Gastrocnemius medialis (tissue), 4 donors: ENCODE measurements around the gene CCNF.

Experiments
- POLR2A ChIP-seq, 2 donors: fragments of 450-650 bp; IDR thresholded peaks; one replicate each; pipeline ENCODE4 v1.6.1; 2017; ENCODE audit warnings: antibody characterized with exemption in 2 of 2, mild to moderate bottlenecking in 2 of 2, moderate library complexity in 2 of 2
- TF ChIP-seq, protein P1 (sequence below), 5 experiments: fragments of 450-650 bp in 3 of 5; fragments of 200-600 bp in 2 of 5; sonication (generic) in 2 of 5; IDR thresholded peaks in 4 of 5; conservative IDR thresholded peaks in 1 of 5; 1 replicate in 4 of 5; 2 replicates in 1 of 5; pipeline ENCODE4 v1.5.1; 2016 to 2019; ENCODE audit warnings: antibody characterized with exemption in 5 of 5, mild to moderate bottlenecking in 3 of 5, moderate library complexity in 3 of 5

- TF ChIP-seq, protein P1, sequence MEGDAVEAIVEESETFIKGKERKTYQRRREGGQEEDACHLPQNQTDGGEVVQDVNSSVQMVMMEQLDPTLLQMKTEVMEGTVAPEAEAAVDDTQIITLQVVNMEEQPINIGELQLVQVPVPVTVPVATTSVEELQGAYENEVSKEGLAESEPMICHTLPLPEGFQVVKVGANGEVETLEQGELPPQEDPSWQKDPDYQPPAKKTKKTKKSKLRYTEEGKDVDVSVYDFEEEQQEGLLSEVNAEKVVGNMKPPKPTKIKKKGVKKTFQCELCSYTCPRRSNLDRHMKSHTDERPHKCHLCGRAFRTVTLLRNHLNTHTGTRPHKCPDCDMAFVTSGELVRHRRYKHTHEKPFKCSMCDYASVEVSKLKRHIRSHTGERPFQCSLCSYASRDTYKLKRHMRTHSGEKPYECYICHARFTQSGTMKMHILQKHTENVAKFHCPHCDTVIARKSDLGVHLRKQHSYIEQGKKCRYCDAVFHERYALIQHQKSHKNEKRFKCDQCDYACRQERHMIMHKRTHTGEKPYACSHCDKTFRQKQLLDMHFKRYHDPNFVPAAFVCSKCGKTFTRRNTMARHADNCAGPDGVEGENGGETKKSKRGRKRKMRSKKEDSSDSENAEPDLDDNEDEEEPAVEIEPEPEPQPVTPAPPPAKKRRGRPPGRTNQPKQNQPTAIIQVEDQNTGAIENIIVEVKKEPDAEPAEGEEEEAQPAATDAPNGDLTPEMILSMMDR (IDR thresholded peaks at IDR 0.05 in 4 of 5, conservative IDR thresholded peaks at IDR 0.05 in 1 of 5), result no peak
- no peak for TF ChIP-seq POLR2A (IDR thresholded peaks at IDR 0.05)
These were observed 58.2 kb downstream of the CCNF start for GRCh38 chr16:2487517-2487842.
